Stimulated activated CD4-positive, alpha-beta T cell treated with anti-CD3 and anti-CD28 coated beads, Interleukin-1b, Interleukin-23, amount 100 ng/mL, for 48 hours (primary cell): ENCODE measurements around the gene GPR137C.
"Not testable (repeated sequence)": the region's sequence is repeated elsewhere in the genome, so short reads cannot be mapped to it uniquely, and the experiment has no call there.

Source experiments
- DNase-seq: peaks from one replicate; pipeline ENCODE4 v3.0.0-alpha.2; 2020

GPR137C gene

GRCh38 chr14:52552063-52552988 is at the start of gene GPR137C, which contains the start of gene TXNDC16:
Gene GPR137C (plus strand): TSS chr14:52552836. CDS start chr14:52553148, 312 bp downstream.
Gene TXNDC16 (minus strand): TSS chr14:52552505. CDS start chr14:52543557, 8,948 bp downstream.
- peak; percentile 100 for DNase-seq

- no peak for DNase-seq
Measured at GRCh38 chr14:52513249-52513648, 39.4 kb upstream of the GPR137C start.

- no peak for DNase-seq
Measured at GRCh38 chr14:52514046-52514811, 38.4 kb upstream of the GPR137C start.

GRCh38 chr14:52522033-52522432 is 30.6 kb upstream of the GPR137C start:
- DNase-seq: no peak

GRCh38 chr14:52522581-52523345 is 29.9 kb upstream of the GPR137C start:
- no peak for DNase-seq

- DNase-seq: no peak
Measured at GRCh38 chr14:52527052-52527451, 25.6 kb upstream of the GPR137C start.

- no peak for DNase-seq
Measured at GRCh38 chr14:52531481-52531880, 21.2 kb upstream of the GPR137C start.

GRCh38 chr14:52536269-52536668 is 16.4 kb upstream of the GPR137C start:
- no peak for DNase-seq

- no peak for DNase-seq
Measured at GRCh38 chr14:52538623-52539022, 14.0 kb upstream of the GPR137C start.

- no peak for DNase-seq
Measured at GRCh38 chr14:52545584-52546317, 6.9 kb upstream of the GPR137C start.

GRCh38 chr14:52546318-52546670 is 6.3 kb upstream of the GPR137C start:
- no peak for DNase-seq

- no peak for DNase-seq
Measured at GRCh38 chr14:52547027-52547426, 5.6 kb upstream of the GPR137C start.

- no peak for DNase-seq
Measured at GRCh38 chr14:52547526-52547925, 5.1 kb upstream of the GPR137C start.

GRCh38 chr14:52550661-52551060 is 2.0 kb upstream of the GPR137C start:
- DNase-seq: no peak

- no peak for DNase-seq
Measured at GRCh38 chr14:52551205-52551604, 1.4 kb upstream of the GPR137C start.

GRCh38 chr14:52551696-52552062 is 957 bp upstream of the GPR137C start:
- no peak for DNase-seq

- DNase-seq: peak; percentile 24
Measured at GRCh38 chr14:52553002-52553670, 500 bp downstream of the GPR137C start.

GRCh38 chr14:52553671-52554575 is 1.3 kb downstream of the GPR137C start:
- DNase-seq: peak; percentile 78

GRCh38 chr14:52558688-52559087 is 6.1 kb downstream of the GPR137C start:
- no peak for DNase-seq

- no peak for DNase-seq
Measured at GRCh38 chr14:52563120-52563519, 10.5 kb downstream of the GPR137C start.

GRCh38 chr14:52568454-52568853 is 15.8 kb downstream of the GPR137C start:
- not testable (repeated sequence) for DNase-seq
